ENCODE results near the gene KCNN3. TPM values are rescaled to one million over a fixed set of nuclear protein-coding genes. Genes with fewer than 3 reads are reported as not detected.
A peak's percentile ranks its signal among the peaks of the same experiment; 100 is the strongest.

Gene KCNN3
- total RNA-seq, 2 experiments from 2014 or later, result 0.06 TPM; not detected in 1

DNA sequence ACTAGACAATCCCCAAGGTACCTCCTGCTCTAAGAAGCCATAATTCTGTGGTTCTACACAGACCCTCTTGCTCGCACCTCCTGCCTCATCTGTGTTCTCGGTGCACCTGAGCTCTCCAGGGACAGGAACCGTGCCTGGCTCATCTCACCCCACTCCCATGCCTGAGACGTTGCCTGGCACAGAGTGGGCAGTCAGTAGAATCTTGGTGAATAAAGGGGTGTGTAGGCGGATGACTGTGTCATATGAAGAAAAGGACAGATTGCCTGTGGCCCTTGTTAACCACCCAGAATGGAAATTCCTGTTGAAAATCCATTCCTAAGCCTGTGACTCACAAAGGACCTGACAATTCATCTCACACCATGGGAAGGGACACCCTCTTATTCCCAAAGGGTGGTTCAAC, 92.9 kb downstream of the KCNN3 start:
- Mint-ChIP-seq H3K27ac (no peak overlapping the region), H3K9me3 (peaks cover 3% of the 10 kb centered on the region), H3K4me3 (no peak overlapping the region), H3K4me1 (no peaks in the 10 kb centered on the region), H3K36me3 (peaks cover 2% of the 10 kb centered on the region), H3K27me3 (no peaks in the 10 kb centered on the region)
- ATAC-seq (ENCODE audit: low read depth), result no peak
- no peak for DNase-seq
- POLR2A ChIA-PET, result no interaction called here

GRCh38 chr1:154775621-154776605, 94.2 kb downstream of the KCNN3 start:
- POLR2A ChIA-PET, result no interaction called here
- Mint-ChIP-seq H3K36me3 (peaks cover 2% of the 10 kb centered on the region), H3K9me3 (peaks cover 3% of the 10 kb centered on the region), H3K27me3 (no peaks in the 10 kb centered on the region), H3K4me1 (no peaks in the 10 kb centered on the region), H3K27ac (no peak overlapping the region), H3K4me3 (no peak overlapping the region)
- DNase-seq (no peak), ATAC-seq (ENCODE audit: low read depth) (no peak)

GRCh38 chr1:154774175-154774855, 95.8 kb downstream of the KCNN3 start:
- DNase-seq, result no peak
- Mint-ChIP-seq H3K27me3 (no peaks in the 10 kb centered on the region), H3K4me1 (no peaks in the 10 kb centered on the region), H3K9me3 (peaks cover 3% of the 10 kb centered on the region), H3K36me3 (peaks cover 2% of the 10 kb centered on the region), H3K27ac (no peak overlapping the region), H3K4me3 (no peak overlapping the region)
- ATAC-seq (ENCODE audit: low read depth), result no peak
- POLR2A ChIA-PET, result interaction anchor here (0.9 kb wide), 1 partner anchor 14 kb away, joined by 3 read pairs; no protein-coding TSS in a partner anchor

DNA sequence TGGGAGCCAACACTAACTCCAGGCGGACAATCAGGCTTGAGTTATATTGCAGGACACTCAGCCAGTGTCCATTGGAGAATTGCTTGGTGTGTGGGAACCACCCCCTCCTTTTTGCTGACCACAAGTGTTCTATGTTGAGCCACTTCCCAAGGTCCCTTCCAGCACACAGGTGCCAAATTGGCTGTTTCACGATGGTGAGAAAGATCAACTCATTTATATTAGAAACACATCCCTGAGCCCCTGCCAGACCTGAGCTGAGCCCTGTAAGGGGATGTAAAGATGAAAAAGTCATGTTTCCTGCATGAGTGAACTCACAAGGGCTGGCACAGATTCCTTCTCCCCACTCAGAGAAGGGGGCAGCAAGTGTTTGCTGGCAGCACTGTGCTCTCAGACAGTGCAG, 96.5 kb downstream of the KCNN3 start:
- DNase-seq, result no peak
- no peaks in the 10 kb centered on the region for H3K4me1 Mint-ChIP-seq
- ATAC-seq (ENCODE audit: low read depth), result no peak
- no peak overlapping the region for H3K4me3 Mint-ChIP-seq
- no peaks in the 10 kb centered on the region for H3K36me3 Mint-ChIP-seq
- POLR2A ChIA-PET, result no interaction called here
- H3K9me3 Mint-ChIP-seq, result no peaks in the 10 kb centered on the region
- H3K27me3 Mint-ChIP-seq, result no peaks in the 10 kb centered on the region
- no peak overlapping the region for H3K27ac Mint-ChIP-seq

DNA sequence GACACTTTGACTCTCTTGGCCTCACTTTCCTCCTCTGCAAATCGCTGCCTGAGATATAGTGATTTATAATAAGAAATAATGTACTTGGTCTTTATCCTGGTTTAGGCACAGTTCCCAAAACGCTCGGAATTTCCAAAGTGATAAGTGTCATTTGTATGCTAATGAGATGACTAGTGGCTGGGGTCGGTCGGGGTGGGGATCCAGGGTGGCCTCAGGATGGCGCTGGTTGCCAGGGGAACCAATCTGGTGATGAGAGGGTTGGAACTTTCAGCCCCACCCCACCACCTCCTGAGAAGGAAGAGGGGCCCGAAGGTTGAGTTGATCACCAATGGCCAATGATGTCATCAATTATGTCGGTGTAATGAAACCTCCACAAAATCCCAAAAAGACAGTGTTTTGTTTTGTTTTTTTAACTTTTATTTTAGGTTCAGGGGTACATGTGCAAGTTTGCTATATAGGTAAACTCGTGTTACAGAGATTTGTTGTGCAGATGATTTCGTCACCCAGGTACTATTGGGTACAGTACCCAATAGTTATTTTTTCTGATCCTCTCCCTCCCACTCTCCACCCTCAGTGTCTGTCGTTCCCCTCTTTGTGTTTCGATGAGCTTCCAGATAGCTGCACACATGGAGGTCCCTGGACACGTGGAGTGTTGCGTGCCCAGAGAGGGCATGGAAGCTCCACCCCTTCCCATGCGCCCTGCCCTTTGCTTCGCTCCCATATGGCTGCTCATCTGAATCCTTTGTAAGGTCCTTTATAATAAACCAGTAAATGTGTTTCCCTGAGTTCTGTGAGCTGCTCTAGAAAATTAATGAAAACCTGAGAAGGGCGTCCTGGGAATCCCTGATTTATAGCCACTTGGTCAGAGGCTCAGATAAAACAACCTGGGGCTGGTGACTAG, 97.2 kb downstream of the KCNN3 start:
- H3K4me1 Mint-ChIP-seq, result no peaks in the 10 kb centered on the region
- POLR2A ChIA-PET, result no interaction called here
- ATAC-seq (ENCODE audit: low read depth), result no peak
- DNase-seq, result no peak
- no peak overlapping the region for H3K4me3 Mint-ChIP-seq
- H3K36me3 Mint-ChIP-seq, result no peaks in the 10 kb centered on the region
- no peak overlapping the region for H3K27ac Mint-ChIP-seq
- no peaks in the 10 kb centered on the region for H3K27me3 Mint-ChIP-seq
- H3K9me3 Mint-ChIP-seq, result no peaks in the 10 kb centered on the region

- Mint-ChIP-seq H3K9me3 (no peaks in the 10 kb centered on the region), H3K27me3 (no peaks in the 10 kb centered on the region), H3K4me3 (no peak overlapping the region), H3K27ac (no peak overlapping the region), H3K36me3 (no peaks in the 10 kb centered on the region), H3K4me1 (no peaks in the 10 kb centered on the region)
- DNase-seq, result no peak
- no peak for ATAC-seq (ENCODE audit: low read depth)
- POLR2A ChIA-PET, result no interaction called here
Measured at GRCh38 chr1:154772056-154772455, 98.0 kb downstream of the KCNN3 start.

DNA sequence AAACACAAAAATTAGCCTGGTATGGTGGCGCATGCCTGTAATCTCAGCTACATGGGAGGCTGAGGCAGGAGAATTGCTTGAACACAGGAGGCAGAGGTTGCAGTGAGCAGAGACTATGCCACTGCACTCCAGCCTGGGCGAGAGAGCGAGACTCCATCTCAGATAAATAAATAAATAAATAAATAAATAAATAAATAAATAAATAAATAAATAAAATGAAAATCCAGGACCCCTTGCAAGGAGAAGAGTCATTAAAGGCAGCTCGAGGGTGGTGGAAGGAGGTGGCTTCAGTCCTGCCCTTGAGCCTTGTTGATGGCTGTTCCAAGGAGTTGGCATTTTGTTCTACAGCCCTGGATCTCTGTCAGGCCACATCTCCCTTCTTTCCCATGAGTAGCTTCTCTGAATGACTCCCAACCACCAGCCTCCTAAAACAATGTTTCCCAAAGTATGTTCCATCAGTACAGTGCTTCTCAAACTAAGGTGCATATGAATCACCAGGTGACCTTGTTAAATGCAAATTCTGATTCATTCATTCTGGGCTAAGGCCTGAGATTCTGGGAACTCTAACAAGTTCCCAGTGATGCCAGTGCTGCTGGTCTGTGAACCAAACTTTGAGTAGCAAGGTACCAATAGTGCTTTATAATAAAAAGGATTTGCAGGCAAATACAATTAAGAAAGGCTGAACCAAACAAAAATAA, 99.0 kb downstream of the KCNN3 start:
- POLR2A ChIA-PET, result no interaction called here
- H3K36me3 Mint-ChIP-seq, result no peaks in the 10 kb centered on the region
- ATAC-seq (ENCODE audit: low read depth), result no peak

GRCh38 chr1:154769193-154769895, 100.7 kb downstream of the KCNN3 start:
- peaks cover 2% of the 10 kb centered on the region for H3K4me1 Mint-ChIP-seq
- H3K27me3 Mint-ChIP-seq, result no peaks in the 10 kb centered on the region
- no peaks in the 10 kb centered on the region for H3K9me3 Mint-ChIP-seq
- no peaks in the 10 kb centered on the region for H3K36me3 Mint-ChIP-seq
- H3K27ac Mint-ChIP-seq, result no peak overlapping the region
- no peak overlapping the region for H3K4me3 Mint-ChIP-seq
- POLR2A ChIA-PET, result interaction anchor here (1.3 kb wide), 1 partner anchor 10 kb away, joined by 3 read pairs; no protein-coding TSS in a partner anchor
- DNase-seq (no peak), ATAC-seq (ENCODE audit: low read depth) (no peak)

More for the DNA sequence above, 99.0 kb downstream of the KCNN3 start:
- no peak overlapping the region for H3K27ac Mint-ChIP-seq
- no peak for DNase-seq
- H3K4me3 Mint-ChIP-seq, result no peak overlapping the region
- no peaks in the 10 kb centered on the region for H3K9me3 Mint-ChIP-seq
- H3K27me3 Mint-ChIP-seq, result no peaks in the 10 kb centered on the region
- H3K4me1 Mint-ChIP-seq, result peaks cover under 1% of the 10 kb centered on the region

DNA sequence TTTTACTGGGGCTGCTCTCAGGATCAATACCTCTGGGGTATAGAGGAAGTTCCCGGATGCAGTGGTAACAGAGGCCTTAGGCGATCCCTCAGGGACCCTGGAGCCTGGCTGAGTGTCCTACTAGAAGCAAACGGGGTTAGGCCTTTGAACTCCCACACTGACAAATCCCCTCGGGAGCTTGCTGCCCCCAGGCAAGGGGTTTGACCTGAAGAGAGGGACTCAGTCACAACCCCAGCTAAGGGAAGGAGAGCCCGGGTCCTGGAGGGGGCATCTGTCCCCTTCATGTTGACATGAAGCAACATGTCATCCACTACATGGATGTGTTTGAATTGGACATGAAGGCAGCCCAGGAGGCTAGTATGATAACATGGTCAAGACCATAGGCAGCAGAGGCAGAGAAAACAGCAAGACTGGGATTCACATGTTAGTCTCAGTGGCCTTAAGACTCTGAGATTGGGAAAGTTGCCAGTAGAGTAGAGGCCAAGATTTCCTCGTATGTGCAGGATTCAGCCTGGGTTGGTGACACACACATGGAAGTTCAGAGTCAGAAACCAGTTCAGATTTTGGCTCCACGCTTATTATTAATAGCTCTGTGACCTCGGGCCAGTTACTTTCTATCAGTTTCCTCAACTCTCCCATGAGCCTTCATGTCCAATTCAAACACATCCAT, 101.5 kb downstream of the KCNN3 start:
- H3K9me3 Mint-ChIP-seq, result no peaks in the 10 kb centered on the region
- no peaks in the 10 kb centered on the region for H3K27me3 Mint-ChIP-seq
- no peak for ATAC-seq (ENCODE audit: low read depth)
- H3K4me3 Mint-ChIP-seq, result no peak overlapping the region
- POLR2A ChIA-PET, result no interaction called here
- H3K36me3 Mint-ChIP-seq, result no peaks in the 10 kb centered on the region
- no peak for DNase-seq
- no peak overlapping the region for H3K27ac Mint-ChIP-seq
- H3K4me1 Mint-ChIP-seq, result peaks cover 3% of the 10 kb centered on the region

- ATAC-seq (ENCODE audit: low read depth) (no peak), DNase-seq (no peak)
- Mint-ChIP-seq H3K36me3 (no peaks in the 10 kb centered on the region), H3K4me1 (peaks cover 3% of the 10 kb centered on the region), H3K27me3 (peaks cover 5% of the 10 kb centered on the region), H3K9me3 (no peaks in the 10 kb centered on the region), H3K4me3 (no peak overlapping the region), H3K27ac (no peak overlapping the region)
- POLR2A ChIA-PET, result no interaction called here
Measured at GRCh38 chr1:154767315-154768240, 102.5 kb downstream of the KCNN3 start.

DNA sequence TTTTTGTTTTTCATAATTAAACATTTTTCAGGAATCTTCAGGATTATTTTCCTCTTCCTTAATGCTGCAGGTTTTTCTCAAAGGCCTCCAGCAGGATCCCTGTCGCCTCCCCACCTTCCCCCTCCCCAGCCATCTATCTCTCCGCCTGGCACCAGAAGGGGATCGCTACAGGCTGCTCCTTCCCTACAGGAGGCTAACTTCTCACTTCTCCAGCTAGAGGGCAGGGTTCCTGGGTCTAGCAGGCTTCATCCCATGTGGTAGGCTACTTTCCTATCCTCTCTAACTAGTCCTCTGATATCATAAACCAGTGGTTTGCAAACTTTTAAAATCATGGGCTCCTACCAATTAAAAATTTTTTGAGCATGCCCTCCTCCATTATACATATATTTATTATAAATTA, 104.1 kb downstream of the KCNN3 start:
- ATAC-seq (ENCODE audit: low read depth) (peak; percentile 56), DNase-seq (no peak)
- H3K36me3 Mint-ChIP-seq, result no peaks in the 10 kb centered on the region
- no peak overlapping the region for H3K4me3 Mint-ChIP-seq
- H3K9me3 Mint-ChIP-seq, result no peaks in the 10 kb centered on the region
- H3K27me3 Mint-ChIP-seq, result peaks cover 9% of the 10 kb centered on the region
- H3K27ac Mint-ChIP-seq, result no peak overlapping the region
- POLR2A ChIA-PET, result no interaction called here
- peaks cover 5% of the 10 kb centered on the region for H3K4me1 Mint-ChIP-seq

Measured in activated naive CD8-positive, alpha-beta T cell treated with anti-CD3 and anti-CD28 coated beads, Interleukin-2, amount 10 ng/mL, durations not matched to agents 7 days and 5 days (primary cell).